ENCODE data around the gene JAKMIP1.

- TF ChIP-seq CTCF (IDR thresholded peaks at IDR 0.05) = no peak
- TF ChIP-seq POLR2A (IDR thresholded peaks at IDR 0.05) = no peak
Measured at GRCh38 chr4:6191448-6192130, 8.8 kb downstream of the JAKMIP1 start.

Data from esophagus squamous epithelium (tissue), 4 donors.